PC-3 (cell line): ENCODE results near the gene CIB4. TPM values are rescaled to one million over a fixed set of nuclear protein-coding genes. Genes with fewer than 3 reads are reported as not detected.
A peak's percentile ranks its signal among the peaks of the same experiment; 100 is the strongest.
"Not testable (repeated sequence)": the region's sequence is repeated elsewhere in the genome, so short reads cannot be mapped to it uniquely, and the experiment has no call there.

Source experiments
- ATAC-seq: fragments of 200-7000 bp; cut with Tn5 transposase; 2 replicates; pipeline ENCODE4 v1.9.1; 2020; ENCODE audit warnings: mild to moderate bottlenecking, moderate library complexity
- BruUV-seq: library from RNA; stranded (reverse); fragments of 400-500 nt; replicated peaks from 2 replicates; lab custom pipeline; 2021; lab: Mats Ljungman, UMichigan
- CTCF ChIA-PET: fragments of 300-600 bp; sonication (Branson Sonifier 250); formaldehyde crosslinking; loops from one replicate; lab custom pipeline; 2022; ENCODE audit warnings: antibody characterized with exemption; lab: Charles Lee
- POLR2A ChIA-PET: fragments of 300-600 bp; sonication (Branson Sonifier 250); formaldehyde crosslinking; loops from one replicate; lab custom pipeline; 2022; ENCODE audit warnings: antibody characterized with exemption; ENCODE audit not compliant: unreplicated experiment; lab: Charles Lee
- DNase-seq: peaks from one replicate; pipeline ENCODE4 v3.0.0-alpha.2; 2015
- H2AFZ ChIP-seq: fragments of 300-600 bp; sonication (generic); 2 replicates; pipeline ENCODE4 v1.6.0; 2016; ENCODE audit warnings: antibody characterized with exemption, low read length
- H3F3A ChIP-seq: fragments of 300-600 bp; sonication (generic); one replicate; pipeline ENCODE4 v1.6.0; 2017; ENCODE audit warnings: antibody characterized with exemption, low read length, control low read depth, mild to moderate bottlenecking; ENCODE audit not compliant: unreplicated experiment
- H3K27ac ChIP-seq: fragments of 300-600 bp; sonication (generic); 2 replicates; pipeline ENCODE4 v1.5.1; 2016; ENCODE audit warnings: mild to moderate bottlenecking, low read length
- H3K27me3 ChIP-seq: fragments of 300-600 bp; sonication (generic); 2 replicates; pipeline ENCODE4 v1.6.1; 2016; ENCODE audit warnings: low read length, mixed read lengths
- H3K36me3 ChIP-seq: fragments of 300-600 bp; sonication (generic); 2 replicates; pipeline ENCODE4 v1.6.1; 2016; ENCODE audit warnings: low read depth, mixed run types, low read length, mixed read lengths
- H3K4me1 ChIP-seq: fragments of 300-600 bp; sonication (generic); 2 replicates; pipeline ENCODE4 v1.5.1; 2016; ENCODE audit warnings: low read length; ENCODE audit not compliant: insufficient read depth
- H3K4me2 ChIP-seq: fragments of 300-600 bp; sonication (generic); 2 replicates; pipeline ENCODE4 v1.6.0; 2016; ENCODE audit warnings: low read length
- H3K4me3 ChIP-seq: fragments of 300-600 bp; sonication (generic); 2 replicates; pipeline ENCODE4 v1.5.1; 2016; ENCODE audit warnings: mild to moderate bottlenecking, low read length, mixed read lengths
- H3K79me2 ChIP-seq: fragments of 300-600 bp; sonication (generic); 2 replicates; pipeline ENCODE4 v1.6.1; 2017; ENCODE audit warnings: low read length, mixed read lengths
- H3K9ac ChIP-seq: fragments of 300-600 bp; sonication (generic); 2 replicates; pipeline ENCODE4 v1.6.0; 2016; ENCODE audit warnings: mild to moderate bottlenecking, low read length
- H3K9me2 ChIP-seq: fragments of 300-600 bp; sonication (generic); replicated peaks from 2 replicates; pipeline ENCODE4 v1.6.1; 2016; ENCODE audit warnings: mixed run types, low read length, mixed read lengths
- H3K9me3 ChIP-seq: fragments of 300-600 bp; sonication (generic); 2 replicates; pipeline ENCODE4 v1.6.1; 2016; ENCODE audit warnings: low read length, mixed read lengths
- H4K20me1 ChIP-seq: fragments of 300-600 bp; sonication (generic); 2 replicates; pipeline ENCODE4 v1.6.1; 2016; ENCODE audit warnings: low read length, mixed read lengths
- EZH2 ChIP-seq: fragments of 300-600 bp; sonication (generic); IDR thresholded peaks from one replicate; pipeline ENCODE4 v1.6.1; 2017; ENCODE audit warnings: antibody characterized with exemption, mild to moderate bottlenecking, low read length; ENCODE audit not compliant: unreplicated experiment
- EZH2phosphoT487 ChIP-seq: fragments of 300-600 bp; sonication (generic); IDR thresholded peaks from 2 replicates; pipeline ENCODE4 v1.6.1; 2018; ENCODE audit warnings: mild to moderate bottlenecking, antibody characterized with exemption, low read length, borderline replicate concordance
- intact Hi-C: fragments of 100-400 bp; cut with micrococcal nuclease; formaldehyde crosslinking; loops from 2 replicates; pipeline ENCODE4 v1.9.0; 2023
- total RNA-seq: library from RNA; depleted of rRNA; stranded (reverse); fragments of >200 nt; gene quantifications from 2 replicates; pipeline ENCODE4 v1.2.3, GENCODE V29; 2014
- TF ChIP-seq, protein P1 (sequence below): fragments of 300-600 bp; sonication (generic); conservative IDR thresholded peaks from 2 replicates; pipeline ENCODE4 v1.5.1; 2017; ENCODE audit warnings: antibody characterized with exemption, low read depth, mild to moderate bottlenecking, low read length

The CIB4 gene
- total RNA-seq, 1 experiment from 2014 or later: not detected

DNA sequence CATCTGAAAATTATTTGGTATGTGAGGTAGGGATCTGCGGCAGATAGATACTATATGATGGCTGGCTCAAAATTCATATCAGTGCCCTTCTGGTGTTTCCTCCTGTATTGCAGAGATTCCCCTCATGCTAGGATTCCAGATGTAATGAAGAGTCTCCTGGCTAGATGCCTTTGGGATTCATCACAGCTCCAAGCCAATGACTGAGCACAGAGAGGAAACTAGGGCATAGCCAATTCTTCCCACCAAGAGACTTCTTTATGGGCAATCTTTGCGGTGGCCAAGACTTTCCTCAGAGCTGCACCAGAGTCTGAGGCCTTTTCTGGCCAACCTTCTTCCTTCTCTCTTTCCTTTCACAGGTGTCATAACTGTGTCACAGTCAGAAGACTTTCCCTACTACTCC, 25.5 kb upstream of the CIB4 start:
- ATAC-seq (no peak), DNase-seq (peak; percentile 13)
- Histone ChIP-seq H3K9me2 (no peaks in the 10 kb centered on the region), H3F3A (no peaks in the 10 kb centered on the region), H2AFZ (no peak overlapping the region), H3K4me1 (peaks cover 17% of the 10 kb centered on the region), H3K9me3 (0 out of 2 replicates have a peak, but pooled peaks cover 6% of the 10 kb centered on the region), H3K36me3 (no peaks in the 10 kb centered on the region), H4K20me1 (no peaks in the 10 kb centered on the region), H3K79me2 (no peaks in the 10 kb centered on the region), H3K9ac (no peak overlapping the region), H3K4me3 (no peak overlapping the region), H3K27me3 (peaks cover 13% of the 10 kb centered on the region), H3K27ac (no peak overlapping the region), H3K4me2 (no peak overlapping the region)
- intact Hi-C loops: no loop called here
- POLR2A ChIA-PET: no interaction called here
- TF ChIP-seq, protein P1, sequence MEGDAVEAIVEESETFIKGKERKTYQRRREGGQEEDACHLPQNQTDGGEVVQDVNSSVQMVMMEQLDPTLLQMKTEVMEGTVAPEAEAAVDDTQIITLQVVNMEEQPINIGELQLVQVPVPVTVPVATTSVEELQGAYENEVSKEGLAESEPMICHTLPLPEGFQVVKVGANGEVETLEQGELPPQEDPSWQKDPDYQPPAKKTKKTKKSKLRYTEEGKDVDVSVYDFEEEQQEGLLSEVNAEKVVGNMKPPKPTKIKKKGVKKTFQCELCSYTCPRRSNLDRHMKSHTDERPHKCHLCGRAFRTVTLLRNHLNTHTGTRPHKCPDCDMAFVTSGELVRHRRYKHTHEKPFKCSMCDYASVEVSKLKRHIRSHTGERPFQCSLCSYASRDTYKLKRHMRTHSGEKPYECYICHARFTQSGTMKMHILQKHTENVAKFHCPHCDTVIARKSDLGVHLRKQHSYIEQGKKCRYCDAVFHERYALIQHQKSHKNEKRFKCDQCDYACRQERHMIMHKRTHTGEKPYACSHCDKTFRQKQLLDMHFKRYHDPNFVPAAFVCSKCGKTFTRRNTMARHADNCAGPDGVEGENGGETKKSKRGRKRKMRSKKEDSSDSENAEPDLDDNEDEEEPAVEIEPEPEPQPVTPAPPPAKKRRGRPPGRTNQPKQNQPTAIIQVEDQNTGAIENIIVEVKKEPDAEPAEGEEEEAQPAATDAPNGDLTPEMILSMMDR: no peak
- no peak for TF ChIP-seq EZH2phosphoT487
- no peak for TF ChIP-seq EZH2
- no TSS peak for BruUV-seq
- CTCF ChIA-PET: interaction anchor here (0.5 kb wide), 1 partner anchor 76 kb away, joined by 4 read pairs; no protein-coding TSS in a partner anchor

DNA sequence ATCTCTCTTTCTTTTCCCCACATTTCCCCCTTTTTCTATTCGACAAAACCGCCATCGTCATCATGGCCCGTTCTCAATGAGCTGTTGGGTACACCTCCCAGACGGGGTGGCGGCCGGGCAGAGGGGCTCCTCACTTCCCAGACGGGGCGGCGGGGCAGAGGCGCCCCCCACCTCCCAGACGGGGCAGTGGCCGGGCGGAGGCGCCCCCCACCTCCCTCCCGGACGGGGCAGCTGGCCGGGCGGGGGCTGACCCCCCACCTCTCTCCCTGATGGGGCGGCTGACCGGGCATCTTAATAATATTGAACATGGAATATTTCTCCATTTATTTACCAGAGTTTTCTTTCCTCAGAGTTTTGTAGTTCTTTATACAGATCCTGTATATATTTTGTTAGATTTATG, 24.1 kb upstream of the CIB4 start:
- H3F3A ChIP-seq, intact Hi-C loops, H3K9ac ChIP-seq, H3K36me3 ChIP-seq, ATAC-seq, H2AFZ ChIP-seq, H3K4me3 ChIP-seq, H3K79me2 ChIP-seq, H4K20me1 ChIP-seq, BruUV-seq, H3K4me2 ChIP-seq, H3K4me1 ChIP-seq, POLR2A ChIA-PET, CTCF ChIA-PET, DNase-seq, H3K9me2 ChIP-seq, H3K27me3 ChIP-seq, H3K27ac ChIP-seq: not testable (repeated sequence)
- H3K9me3 ChIP-seq: 0 out of 2 replicates have a peak, but pooled peaks cover 10% of the 10 kb centered on the region

DNA sequence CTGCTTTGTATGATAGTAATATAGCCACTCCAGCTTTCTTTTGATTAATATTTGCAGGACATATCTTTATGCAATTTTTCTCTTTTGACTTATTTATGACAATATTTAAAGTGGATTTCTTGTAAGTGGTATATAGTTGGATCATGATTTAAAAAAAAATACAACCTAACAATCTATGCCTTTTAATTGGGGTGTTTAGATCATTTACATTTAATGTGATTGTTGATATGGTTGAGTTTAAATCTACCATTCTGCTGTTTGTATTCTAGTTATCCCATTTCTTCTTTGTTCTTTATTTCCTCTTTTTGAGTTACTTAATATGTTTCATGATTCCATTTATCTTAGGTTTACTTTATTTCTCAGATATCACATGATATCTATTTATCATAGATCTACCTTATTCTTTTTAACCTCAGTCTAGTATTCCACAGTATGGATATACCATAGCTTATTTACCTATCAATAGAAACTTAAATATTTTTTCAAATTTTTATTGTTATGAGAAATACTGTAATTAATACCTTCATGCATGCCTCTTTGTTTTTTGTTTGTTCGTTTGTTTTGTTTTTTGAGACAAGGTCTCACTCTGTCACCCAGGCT, 19.3 kb upstream of the CIB4 start:
- no peak overlapping the region for H2AFZ ChIP-seq
- H3K9me2 ChIP-seq: no peaks in the 10 kb centered on the region
- no peak overlapping the region for H3K4me2 ChIP-seq
- H3K4me1 ChIP-seq: no peaks in the 10 kb centered on the region
- no peaks in the 10 kb centered on the region for H3K79me2 ChIP-seq
- no peak overlapping the region for H3K27ac ChIP-seq
- intact Hi-C loops: no loop called here
- peaks cover 32% of the 10 kb centered on the region for H3K27me3 ChIP-seq
- DNase-seq: no peak
- H4K20me1 ChIP-seq: no peaks in the 10 kb centered on the region
- no peak for ATAC-seq
- no peak overlapping the region for H3K9ac ChIP-seq
- H3K9me3 ChIP-seq: 0 out of 2 replicates have a peak, but pooled peaks cover 12% of the 10 kb centered on the region
- H3F3A ChIP-seq: no peaks in the 10 kb centered on the region
- TF ChIP-seq EZH2phosphoT487 (no peak), EZH2 (no peak)
- TF ChIP-seq, protein P1: no peak
- ChIA-PET CTCF (no interaction called here), POLR2A (no interaction called here)
- H3K4me3 ChIP-seq: no peak overlapping the region
- no peaks in the 10 kb centered on the region for H3K36me3 ChIP-seq
- BruUV-seq: no TSS peak
